Activated naive CD4-positive, alpha-beta T cell treated with Interleukin-2 at 50 U/mL for 16 hours (primary cell): ENCODE data around the gene SLC44A5.

ENCODE experiments used
- DNase-seq: peaks from one replicate; pipeline ENCODE4 v3.0.0-alpha.2; 2020

The SLC44A5 gene

GRCh38 chr1:75588779-75589475, 22.0 kb downstream of the SLC44A5 start:
- no peak for DNase-seq

GRCh38 chr1:75587692-75588091, 23.2 kb downstream of the SLC44A5 start:
- DNase-seq: no peak

DNA sequence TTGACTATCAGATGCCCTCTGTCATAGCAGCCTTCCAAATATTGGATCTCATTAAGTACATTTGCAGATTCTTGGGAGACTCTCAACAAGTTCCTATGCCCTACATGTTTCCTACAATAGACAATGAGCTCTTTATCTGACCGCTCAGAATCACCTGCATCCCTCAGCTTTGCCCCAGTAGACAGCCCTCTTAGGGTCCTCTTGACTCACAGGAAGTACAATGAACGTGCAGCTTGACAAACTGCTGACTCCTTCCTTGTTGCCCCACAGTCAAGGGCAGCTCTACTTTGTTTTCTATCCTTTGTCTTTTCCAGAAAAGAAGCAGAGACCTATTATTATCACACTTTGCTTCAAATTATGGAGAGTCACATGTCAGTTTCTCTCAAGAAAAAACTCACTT, 27.6 kb downstream of the SLC44A5 start:
- DNase-seq: no peak

- DNase-seq: no peak
These were observed 28.1 kb downstream of the SLC44A5 start for GRCh38 chr1:75582725-75583261.

DNA sequence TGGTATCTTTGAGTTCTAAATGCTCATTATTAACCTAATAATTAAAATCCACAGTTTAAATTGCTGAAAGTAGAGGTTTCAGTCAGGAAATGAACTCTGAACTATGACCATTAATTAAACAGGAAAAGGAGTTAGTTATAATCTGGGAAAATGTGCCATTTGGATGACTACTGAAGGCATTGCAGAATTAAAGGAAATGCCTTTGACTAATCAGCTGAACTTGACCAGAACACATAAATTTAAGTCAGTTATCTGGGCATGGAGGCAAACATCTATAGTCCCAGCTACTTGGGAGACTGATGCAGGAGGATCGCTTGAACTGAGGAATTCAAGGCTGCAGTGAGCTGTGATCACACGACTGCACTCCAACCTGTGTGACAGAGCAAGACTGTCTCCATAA, 31.9 kb downstream of the SLC44A5 start:
- DNase-seq: no peak

DNA sequence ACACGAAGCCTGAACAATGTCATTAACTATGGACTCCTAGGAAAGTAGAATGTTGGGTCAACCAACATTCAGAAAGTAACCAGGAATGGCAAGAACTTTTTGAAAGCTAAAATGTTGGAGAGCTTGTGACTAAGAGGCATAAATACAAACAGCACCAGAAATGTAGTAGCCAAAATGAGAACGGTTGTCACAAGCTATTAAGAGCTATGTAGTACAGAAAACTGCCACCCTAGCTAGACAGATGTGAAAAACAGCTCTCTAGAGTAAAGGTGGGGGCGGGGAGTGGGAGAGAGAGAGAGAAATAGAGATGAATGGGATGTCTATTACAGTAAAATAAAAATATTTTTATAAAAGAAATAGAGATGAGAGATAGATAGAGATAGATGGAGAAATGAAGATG, 35.1 kb downstream of the SLC44A5 start:
- no peak for DNase-seq

DNA sequence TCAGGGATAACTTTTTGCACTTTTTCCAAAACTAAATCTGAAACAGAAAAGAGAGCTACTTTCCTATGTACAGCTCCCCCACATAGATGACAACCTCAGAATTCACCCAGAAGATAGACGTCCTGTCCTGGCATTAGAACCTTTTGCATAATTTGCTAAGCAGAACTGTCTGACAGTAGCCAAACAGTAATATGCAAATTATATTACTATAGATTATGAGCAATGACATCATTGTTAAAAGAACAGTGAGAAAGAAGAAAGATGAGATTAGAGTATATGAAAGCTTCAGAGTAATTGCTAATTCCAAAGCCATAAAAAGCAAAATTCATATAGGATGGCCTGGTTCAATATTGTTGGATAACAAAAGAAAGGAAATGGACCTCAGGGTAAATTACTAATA, 43.7 kb downstream of the SLC44A5 start:
- no peak for DNase-seq

DNA sequence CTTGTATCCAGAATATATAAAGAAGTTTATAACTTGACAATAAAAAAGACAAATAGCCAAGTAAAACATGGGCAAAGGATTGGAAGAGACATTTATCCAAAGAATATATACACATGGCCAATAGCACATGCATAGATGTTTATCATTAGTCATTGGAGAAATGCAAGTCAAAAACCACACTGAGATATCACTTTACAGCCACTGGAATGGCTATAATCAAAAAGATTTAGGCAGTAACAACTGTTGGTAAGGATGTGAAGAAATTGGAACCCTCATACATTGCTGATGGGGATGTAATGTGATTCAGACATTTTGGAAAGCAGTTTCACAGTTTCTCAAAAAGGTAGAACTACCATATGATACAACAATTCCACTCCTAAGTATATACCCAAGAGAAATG, 51.1 kb downstream of the SLC44A5 start:
- no peak for DNase-seq

DNA sequence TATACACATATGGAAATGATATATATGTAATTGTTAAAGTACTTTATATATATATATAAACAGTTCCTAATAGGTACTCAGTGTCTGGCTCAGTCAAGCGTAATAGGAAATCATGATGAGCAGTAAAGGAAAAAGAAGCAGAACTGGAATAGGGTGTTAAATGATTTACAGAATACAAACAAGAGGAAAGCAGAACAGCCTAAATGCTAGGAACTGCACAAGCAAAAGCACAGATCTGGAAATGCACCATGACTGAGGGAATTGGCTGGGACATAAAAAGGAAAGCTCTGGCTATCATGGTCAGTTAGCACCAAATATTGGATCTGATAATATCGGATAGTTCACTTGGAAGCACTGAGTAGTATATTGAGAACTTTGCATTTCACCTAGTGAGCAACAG, 51.8 kb downstream of the SLC44A5 start:
- no peak for DNase-seq

GRCh38 chr1:75554870-75555269, 56.0 kb downstream of the SLC44A5 start:
- DNase-seq: no peak

GRCh38 chr1:75554181-75554580, 56.7 kb downstream of the SLC44A5 start:
- DNase-seq: no peak

- no peak for DNase-seq
These were observed 60.4 kb downstream of the SLC44A5 start for GRCh38 chr1:75550559-75550958.

GRCh38 chr1:75548721-75549480, 62.0 kb downstream of the SLC44A5 start:
- no peak for DNase-seq

GRCh38 chr1:75543705-75544104, 67.2 kb downstream of the SLC44A5 start:
- DNase-seq: no peak

DNA sequence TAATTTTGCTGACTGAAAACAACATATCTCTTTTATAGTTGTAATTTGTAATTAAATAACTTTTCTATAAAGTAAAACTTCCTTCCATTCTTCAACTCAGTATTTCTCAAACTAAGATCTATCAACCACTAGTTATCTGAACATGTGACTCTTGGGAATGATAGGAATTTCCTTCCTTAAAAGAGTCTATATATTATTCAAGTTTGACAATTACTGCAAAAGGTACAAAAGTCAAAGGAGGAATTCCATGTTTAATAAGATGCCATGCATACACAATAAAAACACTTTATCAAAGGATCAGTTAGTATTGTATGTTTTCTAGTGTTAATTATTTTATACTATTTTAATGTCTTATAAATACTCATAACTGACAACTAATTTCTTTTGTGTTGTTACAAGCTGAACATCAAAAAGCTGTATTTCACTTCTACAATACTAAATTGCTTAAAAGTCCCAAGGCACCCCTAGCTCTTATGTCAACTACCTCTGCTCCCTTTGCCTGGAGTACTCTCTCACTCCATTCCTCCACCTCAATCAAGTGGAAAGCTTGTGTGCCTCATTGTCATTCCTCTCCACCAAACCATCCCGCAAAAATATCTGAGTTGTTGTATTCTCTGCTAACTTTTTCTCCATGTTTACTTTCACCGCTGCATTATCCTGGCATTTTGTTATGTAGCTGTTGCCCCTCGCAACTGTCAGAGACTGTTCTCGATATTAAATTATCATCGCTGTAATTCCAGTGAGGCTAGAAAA, 67.9 kb downstream of the SLC44A5 start:
- DNase-seq: no peak

DNA sequence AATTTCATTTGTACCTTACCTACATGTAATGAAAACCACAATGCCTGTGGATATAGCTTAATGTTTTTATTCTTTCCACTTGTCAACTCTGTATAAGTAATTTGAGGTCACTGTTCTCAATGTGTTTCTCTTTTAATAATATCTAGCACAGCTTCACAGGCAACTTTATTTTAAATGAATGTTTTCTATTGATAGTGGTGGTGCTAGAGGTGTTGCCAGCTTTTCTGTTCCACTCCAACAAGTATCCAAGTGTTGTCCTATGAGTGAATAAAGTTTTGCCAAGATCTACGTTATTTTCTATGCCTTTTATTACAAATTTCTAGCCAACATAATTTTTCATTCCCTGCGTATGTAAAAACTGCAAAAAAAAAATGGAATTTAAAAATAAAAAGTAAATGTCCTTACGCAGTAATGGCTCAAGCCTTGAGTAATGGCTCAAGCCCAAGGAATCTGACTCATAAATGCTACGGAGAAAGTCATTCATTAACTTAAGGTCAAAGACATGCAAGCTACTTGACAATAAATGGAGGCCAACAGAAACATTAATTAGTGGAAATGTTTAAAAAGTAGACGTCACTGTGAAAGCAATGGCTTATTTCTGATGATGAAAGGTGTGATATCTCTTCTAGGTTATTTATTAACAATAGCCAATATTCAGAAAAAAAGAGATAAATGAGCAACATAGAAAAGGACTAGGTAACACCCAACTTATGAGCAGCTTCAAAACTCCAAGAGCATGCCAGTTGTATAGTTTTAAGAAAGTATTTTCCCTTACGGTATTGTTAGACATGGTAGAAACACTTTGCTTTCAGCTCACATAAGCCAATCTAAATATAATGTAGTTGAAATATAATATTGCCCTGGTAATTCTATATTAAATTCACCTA, 71.4 kb downstream of the SLC44A5 start:
- no peak for DNase-seq

- DNase-seq: no peak
These were observed 77.8 kb downstream of the SLC44A5 start for GRCh38 chr1:75533085-75533484.

DNA sequence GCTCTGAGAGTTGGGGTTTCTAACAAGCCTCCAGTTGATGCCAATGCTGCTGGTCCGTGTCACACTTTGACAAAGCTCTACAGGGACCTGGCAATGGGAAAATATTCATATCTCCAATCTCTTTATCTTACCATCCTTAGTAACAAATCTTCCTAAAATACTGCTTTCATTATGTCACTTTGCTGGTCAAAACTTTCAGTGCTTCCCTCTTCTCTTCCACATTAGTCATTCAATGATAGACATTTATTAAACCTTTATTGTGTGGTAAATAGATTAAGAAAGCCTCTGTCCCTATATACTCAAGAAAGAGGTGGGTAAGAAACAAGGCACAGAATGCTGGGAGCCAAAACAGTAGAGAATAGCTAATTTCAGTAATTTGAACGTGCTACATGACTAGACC, 79.3 kb downstream of the SLC44A5 start:
- DNase-seq: no peak

DNA sequence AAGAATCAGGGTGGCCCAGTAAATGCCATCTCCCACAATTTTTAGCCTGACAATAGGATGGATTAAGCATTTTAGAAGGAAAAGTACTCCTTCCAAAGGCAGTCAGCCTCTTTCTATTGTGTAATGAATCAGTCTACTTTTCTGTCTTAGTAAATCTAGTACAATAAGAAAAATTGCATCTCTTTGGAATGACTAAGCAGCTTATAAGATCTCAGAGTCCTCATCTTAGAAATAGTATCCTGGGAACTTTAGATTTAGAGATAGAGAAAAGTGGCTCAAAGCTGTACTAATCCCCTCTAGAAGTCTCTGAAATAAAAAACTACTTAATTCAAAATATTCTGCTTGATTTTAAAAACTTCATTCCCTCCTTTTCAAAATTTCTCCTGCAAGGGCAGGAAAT, 81.4 kb downstream of the SLC44A5 start:
- DNase-seq: no peak

GRCh38 chr1:75528001-75528400, 82.9 kb downstream of the SLC44A5 start:
- DNase-seq: no peak

- no peak for DNase-seq
These were observed 88.5 kb downstream of the SLC44A5 start for GRCh38 chr1:75522389-75522788.

- no peak for DNase-seq
These were observed 89.3 kb downstream of the SLC44A5 start for GRCh38 chr1:75521658-75522057.
